HuH-7.5 (cell line): ENCODE data around the gene NRG3.
"Not testable (repeated sequence)": the region's sequence is repeated elsewhere in the genome, so short reads cannot be mapped to it uniquely, and the experiment has no call there.

ENCODE experiments used
- DNase-seq: peaks from one replicate; pipeline ENCODE4 v3.0.0; 2011; ENCODE audit warnings: low spot score

The NRG3 gene

DNA sequence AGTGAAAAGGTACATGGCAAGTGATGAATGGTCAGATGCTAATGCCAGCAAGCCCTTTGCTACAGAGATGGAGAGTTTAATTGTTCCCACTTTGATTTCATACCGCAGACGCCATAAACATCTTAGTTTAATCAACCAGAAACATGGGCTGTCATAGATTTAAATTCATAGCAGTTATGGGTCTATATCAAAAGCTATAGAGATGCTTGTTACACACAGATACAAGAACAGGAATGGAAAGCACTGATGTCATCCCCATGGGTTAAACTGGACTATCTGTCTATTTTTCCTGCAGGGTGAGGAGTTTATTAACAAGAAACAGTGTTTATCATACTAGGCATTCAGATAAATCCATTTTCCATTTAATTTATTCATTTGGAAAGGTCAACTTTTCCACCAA is 409.2 kb downstream of the NRG3 start:
- DNase-seq = no peak

DNA sequence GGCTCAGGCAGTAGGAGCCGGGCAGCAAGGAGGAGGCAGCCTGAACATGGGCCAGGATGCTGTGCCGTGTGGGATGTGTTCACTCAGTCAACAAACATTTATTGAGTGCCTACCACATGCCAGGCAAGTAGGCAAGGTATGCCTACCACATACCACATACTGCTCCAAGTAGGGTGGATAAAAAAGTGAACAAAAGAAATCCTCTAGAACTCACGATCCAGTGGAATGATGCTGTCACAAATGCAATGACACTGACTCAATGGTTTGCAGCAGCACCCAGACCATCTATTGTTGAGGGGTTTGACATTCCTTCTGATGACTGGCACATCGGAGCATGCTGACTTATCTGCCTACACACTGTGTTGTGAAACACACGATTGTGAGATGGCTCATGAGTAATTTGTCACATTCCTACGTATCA is 413.5 kb downstream of the NRG3 start:
- no peak for DNase-seq

DNA sequence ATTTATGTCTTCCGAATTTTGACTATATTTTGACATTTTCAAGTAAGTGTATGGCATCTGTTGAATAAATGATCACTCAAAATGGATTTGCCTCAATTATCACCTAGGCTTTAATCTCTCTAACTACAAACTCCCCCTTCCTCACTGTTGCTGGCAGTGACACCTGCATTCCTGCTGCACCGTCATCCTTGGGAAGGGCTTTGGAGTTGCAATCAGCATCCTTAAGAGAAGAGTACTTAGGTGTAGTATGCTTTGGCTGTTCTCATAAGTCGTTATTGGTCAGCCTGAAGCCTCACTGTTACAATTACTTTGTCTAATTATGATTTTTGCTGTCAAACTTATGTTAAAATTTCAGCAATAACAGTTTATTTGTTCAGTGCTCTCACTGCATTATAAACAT is 415.0 kb downstream of the NRG3 start:
- no peak for DNase-seq

DNA sequence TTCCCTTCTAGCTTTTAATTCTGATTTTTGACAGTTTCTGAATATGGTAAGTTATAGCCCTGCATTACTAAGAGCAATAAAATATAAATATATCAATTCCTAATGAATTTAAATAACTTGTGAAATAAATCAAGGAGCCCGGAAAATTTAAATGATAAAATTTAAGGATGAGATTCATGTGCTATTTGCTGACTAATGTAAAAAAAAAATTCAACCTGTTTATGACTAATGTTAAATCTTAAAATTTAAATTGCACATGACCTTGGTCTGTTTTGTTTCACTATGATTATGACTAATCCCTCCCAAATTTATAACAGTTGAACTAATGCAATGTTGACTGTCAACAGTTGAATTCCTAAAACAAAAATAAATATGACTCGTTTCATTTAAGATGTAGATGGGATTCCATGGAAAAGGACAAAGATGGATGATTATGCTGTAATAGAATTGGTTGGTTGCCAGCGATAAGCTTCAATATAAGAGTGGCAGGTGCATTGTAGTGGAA is 419.9 kb downstream of the NRG3 start:
- DNase-seq = no peak

DNA sequence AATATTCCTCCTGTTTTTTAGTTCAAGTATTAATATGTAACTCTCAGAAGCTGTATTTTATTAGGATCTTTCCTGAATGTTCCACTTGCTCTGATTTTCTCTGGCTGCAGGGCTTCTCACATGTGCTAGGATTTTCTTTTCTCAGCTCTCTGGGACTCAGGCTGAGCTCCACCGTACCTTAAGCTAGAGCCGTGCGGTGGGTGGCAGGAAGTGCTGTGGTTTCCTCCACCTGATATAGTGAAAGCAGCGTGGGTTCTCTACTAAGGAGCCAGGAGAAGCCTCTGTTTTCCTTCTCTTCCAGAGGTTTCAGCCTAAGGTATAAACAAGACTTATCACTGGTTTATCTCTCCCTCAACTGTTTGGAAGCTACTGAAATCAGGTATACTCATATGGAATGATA is 433.6 kb downstream of the NRG3 start:
- DNase-seq = no peak

DNA sequence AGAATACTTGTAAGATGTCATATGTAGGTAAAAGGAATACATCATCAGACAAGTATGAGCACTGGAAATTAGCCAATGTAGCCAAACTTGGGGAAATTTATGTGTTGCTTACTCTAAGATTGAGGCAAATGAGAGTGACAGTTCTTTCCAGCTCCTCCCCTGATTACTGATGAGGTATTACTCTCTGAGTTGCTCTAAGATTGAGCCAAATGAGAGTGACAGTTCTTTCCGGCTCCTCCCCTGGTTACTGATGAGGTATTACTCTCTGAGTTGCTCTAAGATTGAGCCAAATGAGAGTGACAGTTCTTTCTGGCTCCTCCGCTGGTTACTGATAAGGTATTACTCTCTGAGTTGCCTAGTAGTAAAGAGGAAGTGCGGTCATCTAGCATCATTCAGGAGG is 435.8 kb downstream of the NRG3 start:
- no peak for DNase-seq

DNA sequence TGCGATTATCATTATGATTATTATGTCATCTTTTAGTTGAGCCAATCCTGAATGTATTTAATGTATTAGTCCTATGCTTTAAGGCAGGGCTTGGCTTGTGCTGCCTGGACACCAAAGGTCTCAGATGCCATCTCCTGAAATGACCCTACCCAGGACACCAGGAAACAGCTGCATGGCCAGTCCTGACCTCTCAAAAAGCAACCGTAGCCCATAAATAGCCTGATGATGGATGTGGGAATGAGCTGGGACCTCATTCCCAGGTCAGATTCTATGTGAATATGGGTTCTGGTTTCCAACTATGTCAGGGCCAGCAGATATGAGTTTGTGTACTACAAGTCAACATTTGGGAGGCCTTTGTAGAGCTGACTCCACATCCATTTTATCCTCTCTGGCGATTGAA is 438.4 kb downstream of the NRG3 start:
- DNase-seq = no peak

DNA sequence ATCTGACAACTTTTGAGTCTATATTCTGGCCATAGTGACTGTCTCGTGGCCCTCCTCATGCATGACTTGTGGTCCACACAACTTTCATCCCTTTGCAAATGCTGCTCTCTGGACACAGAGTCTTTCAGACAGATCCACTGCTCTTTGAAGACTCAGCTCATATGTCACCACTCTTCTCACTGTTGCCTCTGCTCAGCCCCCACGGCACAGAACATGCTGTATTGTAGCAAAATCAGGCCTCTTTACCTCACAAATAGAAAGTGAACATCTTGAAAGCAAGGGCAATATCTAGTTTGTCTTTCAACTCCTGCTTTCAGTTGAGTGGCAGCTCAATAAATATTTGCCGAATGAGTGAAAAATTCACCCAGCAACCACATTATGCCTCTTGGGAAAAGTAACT is 443.5 kb downstream of the NRG3 start:
- DNase-seq = no peak

DNA sequence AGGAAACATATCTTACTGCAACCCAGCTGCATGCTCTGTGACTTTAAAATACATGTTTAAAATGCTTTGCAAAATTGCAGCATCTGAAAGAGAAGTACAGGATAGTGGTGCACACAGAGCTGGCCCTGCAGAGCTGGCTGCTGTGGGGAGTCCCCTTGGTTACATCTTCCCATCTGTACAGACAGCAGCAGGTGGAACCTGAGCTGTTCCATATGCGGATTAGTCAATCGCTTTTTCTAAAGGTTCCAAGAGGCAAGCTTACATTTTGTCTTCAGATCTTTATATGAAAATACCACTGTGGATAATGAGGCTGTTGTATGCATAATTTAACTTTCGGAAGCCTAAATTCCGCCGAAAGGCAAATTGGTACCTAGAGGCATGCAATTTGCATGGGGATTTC is 444.1 kb downstream of the NRG3 start:
- DNase-seq = no peak

DNA sequence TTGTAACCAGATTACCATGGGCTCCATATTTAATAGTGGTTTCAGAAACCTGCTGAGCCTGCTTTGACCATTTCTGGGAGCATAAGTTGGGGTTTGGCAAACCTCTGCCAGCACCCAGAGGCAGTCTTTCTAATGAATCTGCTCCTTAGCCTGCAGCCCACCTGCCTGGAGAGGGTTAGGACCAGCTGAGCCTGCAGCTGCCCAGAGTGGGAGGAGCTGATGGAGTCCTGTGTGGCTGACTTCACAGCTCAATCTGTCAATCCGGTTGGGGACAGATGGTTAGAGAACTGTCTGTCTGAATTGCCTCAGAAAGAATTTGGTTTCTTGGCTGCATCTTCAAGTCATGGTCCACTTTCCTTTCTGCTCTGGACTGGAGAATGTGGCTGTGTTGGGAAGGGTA is 444.6 kb downstream of the NRG3 start:
- DNase-seq = no peak

DNA sequence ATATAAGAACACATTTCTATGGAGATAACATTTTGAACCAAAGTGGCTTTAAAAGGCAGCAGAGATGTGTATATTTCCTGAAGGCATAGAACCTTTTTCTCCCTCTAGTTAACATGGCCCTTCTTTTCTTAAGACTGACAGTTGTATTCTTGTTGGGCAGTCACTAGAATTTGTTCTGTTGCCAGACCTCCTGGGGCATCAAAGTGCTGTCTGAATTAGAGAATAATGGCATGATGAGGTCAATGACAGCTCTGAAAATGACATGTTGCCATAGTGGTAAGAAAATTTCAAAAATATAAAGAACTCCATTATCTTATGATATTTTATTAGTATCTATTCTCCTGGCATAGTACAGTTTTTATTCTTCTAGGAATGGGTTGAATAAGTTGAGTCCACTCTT is 446.7 kb downstream of the NRG3 start:
- DNase-seq = no peak

DNA sequence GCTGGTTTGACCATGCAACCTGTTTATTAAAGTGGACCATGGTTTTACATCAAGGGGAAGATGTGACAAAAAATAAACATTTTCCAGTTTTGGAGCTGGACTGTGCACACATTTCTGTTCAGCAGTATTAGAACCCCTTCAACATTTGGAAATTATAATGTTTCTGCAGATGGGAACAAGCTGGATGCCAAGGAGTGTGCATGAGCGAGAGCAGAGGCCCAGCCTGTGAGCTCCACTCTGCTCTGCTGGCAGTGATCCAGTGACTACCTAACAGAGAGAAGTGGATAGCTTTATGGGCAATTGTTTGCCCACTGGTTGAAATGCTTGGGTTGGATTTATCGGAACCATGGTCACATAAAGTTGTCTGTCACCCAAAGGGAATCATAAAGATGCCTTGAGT is 456.7 kb downstream of the NRG3 start:
- no peak for DNase-seq

DNA sequence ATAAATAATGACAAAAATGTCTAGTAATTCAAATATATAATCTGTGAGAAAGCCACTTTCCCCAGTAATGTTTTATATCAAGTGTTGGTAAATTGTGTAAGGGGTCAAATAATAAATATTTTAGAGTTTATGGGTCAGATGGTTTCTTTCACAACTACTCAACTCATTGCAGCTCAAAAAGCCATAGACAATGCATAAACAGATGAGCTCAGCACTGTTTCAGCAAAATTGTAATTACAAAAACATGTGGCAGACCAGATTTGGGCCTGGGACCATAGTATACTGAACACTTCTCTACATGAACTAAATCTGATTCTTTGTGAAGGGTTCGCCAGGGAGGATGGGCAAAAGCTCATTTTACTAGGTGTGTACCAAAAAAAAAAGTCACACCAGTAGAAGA is 460.8 kb downstream of the NRG3 start:
- DNase-seq = no peak

DNA sequence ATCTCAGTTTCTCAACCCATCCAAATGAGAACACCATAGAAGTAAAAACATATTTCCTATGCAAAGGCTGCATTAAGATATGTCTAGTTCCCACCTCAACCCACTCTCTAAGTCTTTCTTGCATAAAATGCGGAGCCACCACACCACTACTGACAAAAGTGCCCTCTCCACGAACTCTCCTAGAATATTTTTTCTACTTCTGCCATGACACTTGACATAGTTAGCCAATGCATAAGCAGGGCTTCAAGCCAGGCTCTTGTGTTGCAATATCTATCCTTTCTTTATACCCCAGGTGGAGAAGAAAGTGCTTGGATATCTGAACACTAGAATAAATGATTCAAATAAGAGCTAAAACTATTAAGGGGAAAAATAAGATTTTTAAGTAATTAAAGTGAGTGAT is 465.2 kb downstream of the NRG3 start:
- no peak for DNase-seq

DNA sequence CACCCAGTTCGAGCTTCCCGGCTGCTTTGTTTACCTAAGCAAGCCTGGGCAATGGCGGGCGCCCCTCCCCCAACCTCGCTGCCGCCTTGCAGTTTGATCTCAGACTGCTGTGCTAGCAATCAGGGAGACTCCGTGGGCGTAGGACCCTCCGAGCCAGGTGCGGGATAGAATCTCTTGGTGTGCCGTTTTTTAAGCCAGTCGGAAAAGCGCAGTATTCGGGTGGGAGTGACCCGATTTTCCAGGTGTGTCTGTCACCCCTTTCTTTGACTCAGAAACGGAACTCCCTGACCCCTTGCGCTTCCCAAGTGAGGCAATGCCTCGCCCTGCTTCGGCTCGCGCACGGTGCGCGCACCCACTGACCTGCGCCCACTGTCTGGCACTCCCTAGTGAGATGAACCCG is 474.6 kb downstream of the NRG3 start:
- not testable (repeated sequence) for DNase-seq

DNA sequence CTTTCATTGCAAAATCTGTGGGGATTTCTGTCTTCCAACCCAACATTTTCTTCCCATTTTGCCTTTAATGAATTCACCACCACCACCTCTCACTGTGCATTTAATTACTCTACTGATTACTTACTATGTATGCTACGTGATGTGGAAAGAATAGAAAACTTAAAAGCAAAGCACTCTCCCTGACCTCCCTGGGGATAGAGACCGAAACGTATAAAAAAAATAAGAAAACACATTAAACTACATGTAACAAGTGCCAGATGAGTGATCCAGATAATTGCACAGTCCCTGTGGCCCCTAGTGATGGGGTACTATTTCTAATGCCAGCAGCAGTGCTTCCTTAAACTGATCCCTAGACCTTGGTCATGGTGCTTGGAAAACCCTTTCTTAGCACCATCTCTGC is 478.4 kb downstream of the NRG3 start:
- no peak for DNase-seq

DNA sequence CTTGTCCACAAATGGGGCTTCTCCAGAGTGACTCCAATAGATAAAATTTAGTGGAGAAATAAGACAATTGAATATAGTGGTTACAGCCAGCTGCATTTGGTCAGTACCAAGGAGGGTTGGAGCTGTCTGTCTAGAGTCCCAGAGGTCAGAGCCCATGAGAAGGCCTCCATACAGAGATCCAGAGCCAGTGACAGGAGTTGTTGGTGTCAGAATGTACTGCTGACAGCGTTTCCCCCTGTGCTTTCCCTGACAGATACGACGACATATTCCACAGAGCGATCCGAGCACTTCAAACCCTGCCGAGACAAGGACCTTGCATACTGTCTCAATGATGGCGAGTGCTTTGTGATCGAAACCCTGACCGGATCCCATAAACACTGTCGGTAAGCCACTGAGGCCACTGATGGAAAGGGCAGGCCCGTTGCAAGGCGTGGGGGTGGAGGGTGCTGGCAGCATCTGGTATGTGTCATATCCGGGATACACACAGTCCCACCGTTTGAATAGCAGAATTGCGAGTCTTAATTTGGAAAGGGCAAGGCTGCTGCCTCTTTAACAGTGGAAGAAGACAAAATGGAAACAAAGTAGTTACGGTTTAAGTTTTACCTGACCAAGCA is 483.6 kb downstream of the NRG3 start:
- DNase-seq = no peak

DNA sequence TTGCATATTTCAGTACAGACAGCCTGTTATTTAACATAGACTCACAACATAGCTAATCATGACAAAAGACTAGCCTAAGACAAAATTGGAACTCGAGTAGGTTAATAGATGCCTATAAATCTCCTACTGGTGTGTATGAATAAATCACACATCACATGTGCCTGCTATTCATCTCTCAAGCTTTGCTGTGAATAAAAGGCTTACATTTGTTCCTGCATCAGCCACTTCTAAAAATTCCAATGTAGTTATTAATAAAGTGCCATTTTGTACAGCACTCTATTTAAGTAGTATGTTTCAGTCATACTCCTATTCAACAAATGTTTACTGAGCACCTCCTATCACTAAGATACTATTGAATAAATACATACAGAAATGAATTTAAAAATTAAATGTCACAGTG is 486.3 kb downstream of the NRG3 start:
- DNase-seq = no peak

DNA sequence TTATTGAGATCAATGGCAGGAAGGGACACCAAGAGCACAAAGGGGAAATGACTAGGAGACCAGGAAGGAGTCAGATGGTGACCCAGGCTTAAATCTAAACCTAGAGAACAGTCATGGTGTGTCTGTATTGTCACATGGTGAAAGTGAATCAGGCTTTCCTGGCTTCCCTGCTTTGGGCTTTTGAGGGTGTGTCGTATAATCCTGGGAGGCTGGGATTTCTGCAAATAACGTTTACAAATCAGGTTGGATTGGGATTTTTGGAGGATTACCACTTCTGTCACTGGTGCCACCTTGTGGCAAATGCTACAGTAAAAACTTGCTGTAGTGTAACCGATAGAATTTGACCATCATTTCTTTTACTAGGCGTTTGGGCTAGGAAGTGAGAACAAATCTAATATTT is 502.6 kb downstream of the NRG3 start:
- DNase-seq = no peak

DNA sequence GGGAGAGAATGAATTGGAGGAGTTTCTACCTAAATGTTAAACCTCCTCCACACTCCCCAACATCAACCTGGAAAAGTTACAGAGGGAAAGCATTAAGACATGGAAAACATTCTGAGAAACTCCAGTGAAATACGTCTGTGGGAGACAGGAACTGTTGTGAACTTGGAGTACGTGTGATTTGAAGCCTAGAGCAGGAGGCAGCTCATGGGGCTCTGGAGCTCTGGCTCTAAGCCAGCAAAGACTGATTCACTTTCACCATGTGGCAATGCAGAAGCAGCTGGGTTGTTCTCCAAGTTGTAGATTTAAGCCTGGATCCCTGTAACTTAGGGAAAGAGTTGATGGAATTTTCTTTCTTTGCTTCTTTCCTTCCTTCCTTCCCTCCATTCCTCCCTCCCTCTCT is 503.2 kb downstream of the NRG3 start:
- DNase-seq = no peak

DNA sequence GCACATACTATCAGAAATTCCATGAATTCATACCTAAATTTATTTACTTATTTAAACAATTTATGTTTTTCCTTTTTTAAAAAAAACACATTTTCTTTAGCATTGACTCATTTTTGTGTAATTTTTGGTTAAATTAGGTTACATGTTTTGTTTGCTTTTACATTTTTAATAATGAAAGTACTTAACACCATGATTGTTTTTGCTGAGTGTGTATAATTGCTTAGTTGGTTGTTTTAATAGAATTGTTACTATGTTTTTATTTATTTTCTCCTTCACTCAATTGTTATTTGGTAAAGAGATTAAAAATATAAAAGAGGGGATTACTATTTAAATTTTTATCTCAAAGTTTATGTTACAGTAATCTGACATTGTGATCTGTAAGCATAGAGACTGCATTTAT is 508.4 kb downstream of the NRG3 start:
- DNase-seq = no peak

DNA sequence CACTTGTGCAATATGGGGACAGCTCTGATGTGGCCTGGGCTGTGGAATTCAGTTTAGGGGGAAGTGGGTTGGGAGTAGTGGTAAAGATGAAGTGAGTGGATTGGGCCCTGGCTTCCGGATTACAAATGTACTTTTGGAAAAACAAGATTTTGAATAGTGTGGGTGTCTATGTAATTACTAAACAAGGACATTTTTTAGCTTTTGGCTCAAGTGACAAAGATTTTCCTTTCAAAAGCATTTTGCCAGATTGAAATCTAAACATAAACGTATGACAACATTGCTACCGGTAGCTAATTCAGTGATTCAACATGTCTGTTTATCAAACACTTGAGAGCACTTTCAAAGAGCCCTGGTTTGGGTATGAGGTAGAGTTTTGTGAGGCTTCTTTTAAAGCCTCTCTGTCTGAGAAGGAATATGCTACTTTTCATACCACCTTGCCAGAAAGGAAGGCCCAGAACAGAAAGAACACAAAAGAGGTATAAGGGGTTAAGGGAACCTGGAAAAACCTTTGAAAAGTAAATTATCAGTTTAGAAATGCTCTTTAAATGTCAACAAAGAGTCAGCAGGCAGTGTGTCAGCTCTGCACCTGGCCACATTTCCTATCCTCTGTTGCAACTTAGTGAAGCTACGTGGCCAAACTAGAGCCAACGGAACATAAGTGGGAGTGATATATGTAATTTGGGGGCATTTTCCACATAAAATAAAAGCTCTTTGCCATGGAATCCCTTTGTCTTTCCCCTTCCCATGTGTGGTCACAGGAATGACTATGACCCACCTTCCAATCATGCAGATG is 516.1 kb downstream of the NRG3 start:
- no peak for DNase-seq

DNA sequence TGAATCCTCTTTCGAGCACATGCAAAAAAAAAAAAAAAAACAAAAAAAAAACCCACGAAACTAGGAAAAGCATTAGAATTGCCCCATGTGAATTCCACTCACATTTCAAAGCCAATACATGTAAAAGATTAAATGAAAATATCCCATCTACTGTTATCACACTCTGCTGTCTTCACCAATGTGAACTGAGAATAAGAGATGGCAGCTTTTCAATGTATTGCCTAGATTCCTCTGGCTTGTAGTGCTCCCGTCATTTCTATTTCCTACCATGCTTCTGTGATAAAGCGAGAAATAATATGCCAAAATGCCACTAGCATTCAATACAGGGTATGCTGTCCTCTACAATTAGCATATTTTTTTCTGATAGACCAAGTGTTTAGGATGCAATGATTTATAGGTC is 517.0 kb downstream of the NRG3 start:
- no peak for DNase-seq

DNA sequence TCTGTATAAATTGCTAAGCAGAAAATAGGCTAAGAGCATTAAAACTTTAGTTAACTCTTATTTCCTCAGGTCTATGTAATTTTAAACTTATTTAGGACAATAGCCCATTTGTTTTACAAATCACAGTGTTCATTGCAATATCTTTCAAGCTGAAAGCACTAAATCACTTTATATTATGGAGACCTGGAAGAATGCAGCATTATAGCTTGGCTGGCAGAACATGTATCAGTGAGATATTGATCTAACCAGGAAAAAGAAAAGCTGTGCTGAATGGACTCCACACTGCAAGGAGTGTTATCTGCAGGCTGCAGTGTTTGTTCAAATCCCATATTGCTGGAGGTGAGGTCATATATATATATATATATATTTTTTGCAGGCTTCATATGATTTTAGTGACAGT is 517.5 kb downstream of the NRG3 start:
- DNase-seq = no peak
